ENCODE results near the gene KLK10.

The KLK10 gene

GRCh38 chr19:51019544-51019925 lies at the start of gene KLK10:
Gene KLK10 (minus strand): TSS chr19:51019709. CDS start chr19:51019130, 579 bp downstream.
- no peak for DNase-seq (ENCODE audit: low read depth)

- no peak for DNase-seq (ENCODE audit: low read depth)
Measured at GRCh38 chr19:51066393-51067186, 47.1 kb upstream of the KLK10 start.

- no peak for DNase-seq (ENCODE audit: low read depth)
Measured at GRCh38 chr19:51065221-51065960, 45.9 kb upstream of the KLK10 start.

GRCh38 chr19:51064534-51065220 lies 45.2 kb upstream of the KLK10 start, which contains the start of gene KLK13:
Gene KLK13 (minus strand): TSS chr19:51065092. CDS start chr19:51065067, 25 bp downstream.
- DNase-seq (ENCODE audit: low read depth), result no peak

GRCh38 chr19:51063664-51064063 lies 44.2 kb upstream of the KLK10 start:
- DNase-seq (ENCODE audit: low read depth), result no peak

GRCh38 chr19:51060973-51061372 lies 41.5 kb upstream of the KLK10 start:
- no peak for DNase-seq (ENCODE audit: low read depth)

- DNase-seq (ENCODE audit: low read depth), result no peak
Measured at GRCh38 chr19:51060336-51060735, 40.8 kb upstream of the KLK10 start.

- no peak for DNase-seq (ENCODE audit: low read depth)
Measured at GRCh38 chr19:51059715-51060114, 40.2 kb upstream of the KLK10 start.

GRCh38 chr19:51055866-51056265 lies 36.4 kb upstream of the KLK10 start:
- DNase-seq (ENCODE audit: low read depth), result no peak

- no peak for DNase-seq (ENCODE audit: low read depth)
Measured at GRCh38 chr19:51047031-51047335, 27.5 kb upstream of the KLK10 start.

- no peak for DNase-seq (ENCODE audit: low read depth)
Measured at GRCh38 chr19:51044327-51044726, 24.8 kb upstream of the KLK10 start.

- DNase-seq (ENCODE audit: low read depth), result no peak
Measured at GRCh38 chr19:51043497-51043896, 24.0 kb upstream of the KLK10 start.

GRCh38 chr19:51040151-51040550 lies 20.6 kb upstream of the KLK10 start:
- DNase-seq (ENCODE audit: low read depth), result no peak

- DNase-seq (ENCODE audit: low read depth), result no peak
Measured at GRCh38 chr19:51036519-51036918, 17.0 kb upstream of the KLK10 start.

GRCh38 chr19:51034704-51035103 lies 15.2 kb upstream of the KLK10 start, which contains the start of gene KLK12:
Gene KLK12 (minus strand): TSS chr19:51035002. CDS start chr19:51034621, 381 bp downstream.
- DNase-seq (ENCODE audit: low read depth), result no peak

- no peak for DNase-seq (ENCODE audit: low read depth)
Measured at GRCh38 chr19:51031880-51032225, 12.3 kb upstream of the KLK10 start.

- DNase-seq (ENCODE audit: low read depth), result no peak
Measured at GRCh38 chr19:51031220-51031879, 11.8 kb upstream of the KLK10 start.

GRCh38 chr19:51030631-51031030 lies 11.1 kb upstream of the KLK10 start:
- DNase-seq (ENCODE audit: low read depth), result no peak

GRCh38 chr19:51029718-51030117 lies 10.2 kb upstream of the KLK10 start:
- no peak for DNase-seq (ENCODE audit: low read depth)

GRCh38 chr19:51027873-51028272 lies 8.4 kb upstream of the KLK10 start:
- DNase-seq (ENCODE audit: low read depth), result no peak

- DNase-seq (ENCODE audit: low read depth), result no peak
Measured at GRCh38 chr19:51027126-51027806, 7.8 kb upstream of the KLK10 start.

- DNase-seq (ENCODE audit: low read depth), result no peak
Measured at GRCh38 chr19:51026554-51026831, 7.0 kb upstream of the KLK10 start, which contains the start of gene KLK11. Gene KLK11 (minus strand): TSS chr19:51026616. CDS start chr19:51025631, 985 bp downstream.
